CD8-positive, alpha-beta memory T cell (primary cell): ENCODE measurements around the gene COQ8A. TPM values are rescaled to one million over a fixed set of nuclear protein-coding genes. Genes with fewer than 3 reads are reported as not detected.

Source experiments
- CTCF ChIA-PET: fragments of 350-600 bp; sonication (Branson Sonifier 250); formaldehyde crosslinking; loops from one replicate; lab custom pipeline; 2021; ENCODE audit warnings: antibody characterized with exemption; lab: Charles Lee
- POLR2A ChIA-PET: fragments of 350-600 bp; sonication (Branson Sonifier 250); formaldehyde crosslinking; loops from one replicate; lab custom pipeline; 2021; ENCODE audit warnings: antibody characterized with exemption; lab: Charles Lee
- DNase-seq, 5 donors: peaks; one replicate each; pipeline versions ENCODE4 v3.0.0 to v3.0.0-alpha.2; 2020 to 2022; ENCODE audit warnings: mixed read lengths in 1 of 5
- H3K27ac ChIP-seq: one replicate; pipeline ENCODE4 v1.7.0; 2013; ENCODE audit warnings: low read depth, mild to moderate bottlenecking, low read length, moderate library complexity
- H3K27me3 ChIP-seq: 2 replicates; pipeline ENCODE4 v1.7.0; 2013; ENCODE audit warnings: low read length, mild to moderate bottlenecking; ENCODE audit not compliant: insufficient read depth, poor library complexity, severe bottlenecking
- H3K36me3 ChIP-seq: 2 replicates; pipeline ENCODE4 v1.7.0; 2013; ENCODE audit warnings: mild to moderate bottlenecking, low read length, moderate library complexity; ENCODE audit not compliant: insufficient read depth
- H3K4me1 ChIP-seq: 2 replicates; pipeline ENCODE4 v1.7.0; 2013; ENCODE audit warnings: mild to moderate bottlenecking, low read length, moderate library complexity; ENCODE audit not compliant: insufficient read depth
- H3K4me3 ChIP-seq: 2 replicates; pipeline ENCODE4 v1.7.0; 2013; ENCODE audit warnings: mild to moderate bottlenecking, low read length
- H3K9me3 ChIP-seq: 2 replicates; pipeline ENCODE4 v1.7.0; 2013; ENCODE audit warnings: mild to moderate bottlenecking, low read length
- H3K27ac Mint-ChIP-seq, 8 donors: one replicate each; pipeline ENCODE4 v1.8.0; 2020 to 2021; ENCODE audit warnings: mixed read lengths in 8 of 8, mild to moderate bottlenecking in 6 of 8, inconsistent platforms in 3 of 8, moderate library complexity in 3 of 8
- H3K27me3 Mint-ChIP-seq, 2 donors: one replicate each; pipeline ENCODE4 v1.8.0; 2020 to 2021; ENCODE audit warnings: mixed read lengths in 2 of 2, mild to moderate bottlenecking in 1 of 2, moderate library complexity in 1 of 2
- H3K36me3 Mint-ChIP-seq, 3 donors: one replicate each; pipeline ENCODE4 v1.8.0; 2020 to 2021; ENCODE audit warnings: mixed read lengths in 3 of 3, inconsistent platforms in 1 of 3, mild to moderate bottlenecking in 1 of 3
- H3K4me1 Mint-ChIP-seq, 3 donors: one replicate each; pipeline ENCODE4 v1.8.0; 2020 to 2021; ENCODE audit warnings: mixed read lengths in 3 of 3, inconsistent platforms in 1 of 3, mild to moderate bottlenecking in 1 of 3
- H3K4me3 Mint-ChIP-seq, 7 donors: one replicate each; pipeline ENCODE4 v1.8.0; 2020 to 2021; ENCODE audit warnings: mixed read lengths in 7 of 7, mild to moderate bottlenecking in 6 of 7, moderate library complexity in 4 of 7, inconsistent platforms in 2 of 7
- H3K9me3 Mint-ChIP-seq, 5 donors: one replicate each; pipeline ENCODE4 v1.8.0; 2020 to 2022; ENCODE audit warnings: mixed read lengths in 5 of 5, mild to moderate bottlenecking in 3 of 5, moderate library complexity in 2 of 5, inconsistent platforms in 1 of 5
- polyA plus RNA-seq: library from polyadenylated mRNA; unstranded; fragments of 300-500 nt; fragmentation: Illumina TruSeq; gene quantifications from one replicate; pipeline ENCODE4 v1.2.3, GENCODE V29; 2021
- total RNA-seq, 2 experiments: library from RNA; stranded (reverse); gene quantifications; one replicate each; pipeline ENCODE4 v1.2.3, GENCODE V29; 2021

The COQ8A gene
- total and polyA plus RNA-seq, 3 experiments from 2014 or later, result 30.7 to 43.6 (median 35.2) TPM

GRCh38 chr1:226934483-226935237 is 5.4 kb upstream of the COQ8A start:
- peak overlapping the region in 1 of 7 donors; percentile 7 for H3K4me3 Mint-ChIP-seq
- H3K27me3 ChIP-seq, result no peaks in the 10 kb centered on the region
- H3K27ac Mint-ChIP-seq, result peak overlapping the region in 1 of 8 donors; percentile 6
- peaks cover 0 to 1% of the 10 kb centered on the region in 2 donors for H3K27me3 Mint-ChIP-seq
- no peak for DNase-seq
- H3K36me3 ChIP-seq, result no peaks in the 10 kb centered on the region
- peaks cover 9 to 18% (median 10%) of the 10 kb centered on the region in 3 donors for H3K4me1 Mint-ChIP-seq
- no peak overlapping the region for H3K4me3 ChIP-seq
- peaks cover 12 to 19% (median 15%) of the 10 kb centered on the region in 5 donors for H3K9me3 Mint-ChIP-seq
- H3K27ac ChIP-seq, result no peak overlapping the region
- ChIA-PET POLR2A (no interaction called here), CTCF (no interaction called here)
- peaks cover 10% of the 10 kb centered on the region for H3K4me1 ChIP-seq
- H3K9me3 ChIP-seq, result peaks cover 12% of the 10 kb centered on the region
- peaks cover 2 to 19% (median 7%) of the 10 kb centered on the region in 3 donors for H3K36me3 Mint-ChIP-seq

DNA sequence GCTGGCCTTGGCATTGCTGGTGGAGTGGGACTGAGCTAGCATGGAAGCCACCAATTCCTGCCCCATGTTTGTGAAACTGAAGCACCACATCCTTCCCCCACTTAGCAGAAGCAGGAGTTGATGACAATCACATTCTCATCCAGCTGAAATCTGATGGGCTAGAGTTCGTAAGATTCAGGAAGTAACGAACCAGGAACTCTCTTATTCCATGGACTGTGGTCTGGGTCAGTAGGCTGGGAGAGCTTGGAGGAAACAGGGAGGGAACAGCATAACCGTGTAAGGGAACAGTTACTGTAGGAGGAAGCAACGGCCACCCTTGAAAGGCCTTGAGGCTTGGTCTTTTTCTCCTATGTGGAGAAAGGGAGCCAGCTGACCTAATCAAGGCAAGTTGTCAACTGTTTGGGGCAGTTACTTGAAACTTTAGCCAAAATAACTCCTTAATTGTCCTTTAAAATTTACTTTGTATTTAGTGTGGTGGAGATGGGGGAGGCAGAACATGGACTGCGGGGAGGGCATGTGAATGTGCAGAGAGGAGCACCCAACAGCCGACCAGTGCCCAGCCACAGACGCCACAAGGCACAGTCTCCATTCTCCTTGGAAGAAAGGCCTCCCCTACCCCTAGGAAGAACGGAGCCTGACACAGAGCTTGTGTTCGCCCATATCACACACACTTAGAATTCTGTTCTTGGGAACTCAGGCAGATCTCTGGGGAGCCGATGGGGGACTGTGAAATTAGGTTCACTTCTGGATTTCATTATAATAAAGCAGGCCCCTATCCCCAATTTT is 2.0 kb upstream of the COQ8A start:
- peaks cover 0 to 3% of the 10 kb centered on the region in 2 donors for H3K27me3 Mint-ChIP-seq
- ChIA-PET POLR2A (interaction anchor here (0.5 to 3.0 kb wide), 10 partner anchors 10 to 1567 kb away, joined by 3 to 25 read pairs (median 5); partner anchors contain the start of gene PARP1), CTCF (interaction anchor here (1.1 to 2.1 kb wide), 4 partner anchors 12 to 530 kb away, joined by 5 to 7 read pairs (median 6); partner anchors contain the start of gene PARP1)
- H3K27ac Mint-ChIP-seq, result peak overlapping the region; percentile 19 to 98 (median 96)
- H3K4me1 Mint-ChIP-seq, result peaks cover 30 to 43% (median 39%) of the 10 kb centered on the region in 3 donors
- Histone ChIP-seq H3K27ac (peak overlapping the region; percentile 94), H3K27me3 (no peaks in the 10 kb centered on the region), H3K9me3 (peaks cover 12% of the 10 kb centered on the region), H3K4me3 (peak overlapping the region; percentile 75), H3K4me1 (peaks cover 35% of the 10 kb centered on the region), H3K36me3 (no peaks in the 10 kb centered on the region)
- no peak for DNase-seq
- peaks cover 9 to 16% (median 15%) of the 10 kb centered on the region in 5 donors for H3K9me3 Mint-ChIP-seq
- peaks cover 3 to 19% (median 13%) of the 10 kb centered on the region in 3 donors for H3K36me3 Mint-ChIP-seq
- peak overlapping the region; percentile 17 to 90 (median 87) for H3K4me3 Mint-ChIP-seq

DNA sequence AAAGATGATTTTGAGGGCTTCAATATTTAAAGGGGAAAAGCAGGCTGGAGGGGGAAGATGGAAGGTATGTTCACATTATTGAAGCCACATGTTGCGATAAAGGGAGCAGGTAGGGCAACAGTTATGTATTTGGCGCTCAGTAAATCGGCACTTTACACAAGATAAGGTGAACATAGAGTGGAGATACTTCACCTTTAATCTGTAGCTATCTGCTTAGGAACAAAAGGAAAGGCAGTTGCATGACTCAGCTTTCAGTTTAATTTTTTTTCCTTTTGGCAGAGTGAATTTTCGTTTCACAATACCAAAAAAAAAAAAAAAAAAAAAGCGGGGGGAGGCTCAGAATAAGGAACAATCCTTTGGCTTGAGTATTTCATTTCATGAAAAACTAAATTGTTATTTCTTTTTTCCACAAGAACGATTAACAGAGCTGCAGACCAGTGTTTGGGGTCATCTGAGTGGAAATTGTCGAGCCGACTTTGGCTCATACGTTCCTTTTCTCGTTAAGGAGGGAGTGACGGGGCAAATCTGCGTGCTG is 1.1 kb upstream of the COQ8A start:
- Mint-ChIP-seq H3K27me3 (peaks cover 0 to 3% of the 10 kb centered on the region in 2 donors), H3K4me1 (peaks cover 38 to 51% (median 47%) of the 10 kb centered on the region in 3 donors), H3K36me3 (peaks cover 5 to 19% (median 15%) of the 10 kb centered on the region in 3 donors), H3K4me3 (peak overlapping the region; percentile 86 to 95 (median 89)), H3K27ac (peak overlapping the region; percentile 93 to 98 (median 97)), H3K9me3 (peaks cover 9 to 15% (median 14%) of the 10 kb centered on the region in 5 donors)
- no peak for DNase-seq
- Histone ChIP-seq H3K4me1 (peaks cover 43% of the 10 kb centered on the region), H3K36me3 (no peaks in the 10 kb centered on the region), H3K27ac (peak overlapping the region; percentile 94), H3K27me3 (no peaks in the 10 kb centered on the region), H3K4me3 (peak overlapping the region; percentile 75), H3K9me3 (peaks cover 12% of the 10 kb centered on the region)
- ChIA-PET CTCF (interaction anchor here (1.1 to 2.1 kb wide), 5 partner anchors 13 to 531 kb away, joined by 3 to 7 read pairs (median 5); partner anchors contain the start of gene PARP1), POLR2A (interaction anchor here (0.5 to 3.0 kb wide), 14 partner anchors 9 to 1566 kb away, joined by 3 to 25 read pairs (median 5); partner anchors contain the start of genes ITPKB and PARP1)

DNA sequence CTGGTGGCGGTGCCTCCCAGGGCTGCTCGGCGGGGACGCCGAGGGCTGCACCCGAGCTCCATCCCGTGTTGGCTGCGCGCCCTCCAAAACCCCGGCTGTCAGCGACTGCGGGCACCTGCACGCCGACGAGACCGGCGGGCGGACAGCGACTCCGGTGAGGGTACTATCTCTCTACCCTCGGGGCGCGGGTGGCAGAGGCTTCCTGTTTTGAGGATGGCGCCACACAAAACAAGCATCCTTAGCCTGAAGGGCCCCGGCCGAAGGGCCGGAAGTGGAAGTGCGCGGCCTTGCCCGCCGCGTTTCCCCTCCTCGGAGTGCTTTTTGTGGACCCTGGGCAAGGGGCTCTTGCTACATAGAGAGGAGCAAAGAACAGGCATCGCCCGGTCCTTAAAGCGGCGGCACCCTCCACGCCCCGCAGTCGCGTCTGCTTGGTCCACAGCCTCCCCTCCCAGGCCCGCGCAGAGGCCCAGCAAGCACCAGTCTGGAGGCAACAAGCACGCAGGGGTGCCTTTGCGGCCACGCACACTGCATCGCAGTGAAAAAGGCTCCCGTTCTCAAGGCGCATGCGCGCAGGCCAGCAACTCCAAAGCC is 561 bp upstream of the COQ8A start:
- H3K9me3 Mint-ChIP-seq, result peaks cover 7 to 12% (median 11%) of the 10 kb centered on the region in 5 donors

DNA sequence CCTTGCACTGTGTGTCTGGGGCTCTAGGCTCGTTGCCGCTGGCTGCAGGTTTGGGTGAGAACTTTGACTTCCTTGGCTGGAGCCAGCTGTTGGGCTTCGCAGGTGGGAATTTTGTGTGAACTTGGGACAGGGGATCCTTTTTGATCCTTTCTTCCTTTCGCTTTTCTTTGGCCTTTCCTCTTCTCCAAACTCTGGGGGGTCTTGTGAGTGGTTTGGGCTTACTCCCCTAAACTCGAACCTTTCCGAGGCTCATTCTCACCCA is 643 bp downstream of the COQ8A start:
- Histone ChIP-seq H3K4me3 (peak overlapping the region; percentile 85), H3K27me3 (no peaks in the 10 kb centered on the region), H3K27ac (peak overlapping the region; percentile 83), H3K4me1 (peaks cover 43% of the 10 kb centered on the region), H3K9me3 (no peaks in the 10 kb centered on the region), H3K36me3 (no peaks in the 10 kb centered on the region)
- H3K27ac Mint-ChIP-seq, result peak overlapping the region in 6 of 8 donors; percentile 79 to 98 (median 96)
- peaks cover 45 to 63% (median 62%) of the 10 kb centered on the region in 3 donors for H3K4me1 Mint-ChIP-seq
- peaks cover 0 to 2% (median 0%) of the 10 kb centered on the region in 5 donors for H3K9me3 Mint-ChIP-seq
- POLR2A ChIA-PET, result interaction anchor here (1.0 to 3.0 kb wide), 3 partner anchors 11 to 533 kb away, joined by 3 to 25 read pairs (median 13); partner anchors contain the start of gene PARP1
- CTCF ChIA-PET, result no interaction called here
- peak overlapping the region; percentile 86 to 95 (median 89) for H3K4me3 Mint-ChIP-seq
- peak in 1 of 5 donors; percentile 7 for DNase-seq
- peaks cover 5 to 14% (median 6%) of the 10 kb centered on the region in 3 donors for H3K36me3 Mint-ChIP-seq
- peaks cover 0 to 3% of the 10 kb centered on the region in 2 donors for H3K27me3 Mint-ChIP-seq

More for the DNA sequence above, 561 bp upstream of the COQ8A start:
- Histone ChIP-seq H3K27me3 (no peaks in the 10 kb centered on the region), H3K36me3 (no peaks in the 10 kb centered on the region), H3K27ac (peak overlapping the region; percentile 94), H3K4me1 (peaks cover 43% of the 10 kb centered on the region), H3K9me3 (peaks cover 10% of the 10 kb centered on the region), H3K4me3 (peak overlapping the region; percentile 75)
- Mint-ChIP-seq H3K4me1 (peaks cover 42 to 56% (median 52%) of the 10 kb centered on the region in 3 donors), H3K27me3 (peaks cover 0 to 3% of the 10 kb centered on the region in 2 donors), H3K4me3 (peak overlapping the region; percentile 86 to 95 (median 89)), H3K27ac (peak overlapping the region; percentile 93 to 98 (median 97)), H3K36me3 (peaks cover 5 to 17% (median 14%) of the 10 kb centered on the region in 3 donors)
- ChIA-PET CTCF (interaction anchor here (1.1 to 2.1 kb wide), 5 partner anchors 14 to 532 kb away, joined by 3 to 7 read pairs (median 5); partner anchors contain the start of gene PARP1), POLR2A (interaction anchor here (0.7 to 3.0 kb wide), 6 partner anchors 56 to 1472 kb away, joined by 3 to 25 read pairs (median 8); partner anchors contain the start of genes ITPKB and PARP1)
- peak in 3 of 5 donors; percentile 55 to 84 (median 64) for DNase-seq

- Histone ChIP-seq H3K9me3 (no peaks in the 10 kb centered on the region), H3K27ac (no peak overlapping the region), H3K36me3 (no peaks in the 10 kb centered on the region), H3K4me3 (no peak overlapping the region), H3K4me1 (peaks cover 43% of the 10 kb centered on the region), H3K27me3 (no peaks in the 10 kb centered on the region)
- H3K36me3 Mint-ChIP-seq, result peaks cover 2 to 14% (median 6%) of the 10 kb centered on the region in 3 donors
- H3K4me1 Mint-ChIP-seq, result peaks cover 54 to 78% (median 74%) of the 10 kb centered on the region in 3 donors
- peaks cover 0 to 2% (median 0%) of the 10 kb centered on the region in 5 donors for H3K9me3 Mint-ChIP-seq
- peak overlapping the region in 4 of 8 donors; percentile 5 to 98 (median 54) for H3K27ac Mint-ChIP-seq
- POLR2A ChIA-PET, result no interaction called here
- CTCF ChIA-PET, result no interaction called here
- peaks cover 0 to 3% of the 10 kb centered on the region in 2 donors for H3K27me3 Mint-ChIP-seq
- no peak for DNase-seq
- H3K4me3 Mint-ChIP-seq, result peak overlapping the region in 6 of 7 donors; percentile 39 to 90 (median 64)
These were observed 2.3 kb downstream of the COQ8A start for GRCh38 chr1:226942392-226942791.

- no peak for DNase-seq
- no peaks in the 10 kb centered on the region for H3K36me3 ChIP-seq
- ChIA-PET POLR2A (no interaction called here), CTCF (no interaction called here)
- H3K27me3 Mint-ChIP-seq, result peaks cover 0 to 2% of the 10 kb centered on the region in 2 donors
- peaks cover 0 to 2% (median 0%) of the 10 kb centered on the region in 5 donors for H3K9me3 Mint-ChIP-seq
- peaks cover 0 to 14% (median 7%) of the 10 kb centered on the region in 3 donors for H3K36me3 Mint-ChIP-seq
- no peak overlapping the region for H3K27ac ChIP-seq
- no peaks in the 10 kb centered on the region for H3K9me3 ChIP-seq
- H3K4me3 Mint-ChIP-seq, result peak overlapping the region in 2 of 7 donors; percentile 4 to 87
- no peaks in the 10 kb centered on the region for H3K27me3 ChIP-seq
- peaks cover 54 to 83% (median 69%) of the 10 kb centered on the region in 3 donors for H3K4me1 Mint-ChIP-seq
- H3K4me3 ChIP-seq, result no peak overlapping the region
- H3K27ac Mint-ChIP-seq, result peak overlapping the region in 4 of 8 donors; percentile 18 to 66 (median 24)
- peaks cover 43% of the 10 kb centered on the region for H3K4me1 ChIP-seq
These were observed 3.1 kb downstream of the COQ8A start for GRCh38 chr1:226943156-226943555.
